ENCODE results near the gene SPRYD3.
"Not testable (repeated sequence)": the region's sequence is repeated elsewhere in the genome, so short reads cannot be mapped to it uniquely, and the experiment has no call there.

SPRYD3 gene

GRCh38 chr12:53079226-53080117 is at the start of gene SPRYD3:
SPRYD3 (minus strand) TSS chr12:53079390; CDS start chr12:53079333, 57 bp downstream.
- DNase-seq (ENCODE audit: low spot score): peak; percentile 100

DNA sequence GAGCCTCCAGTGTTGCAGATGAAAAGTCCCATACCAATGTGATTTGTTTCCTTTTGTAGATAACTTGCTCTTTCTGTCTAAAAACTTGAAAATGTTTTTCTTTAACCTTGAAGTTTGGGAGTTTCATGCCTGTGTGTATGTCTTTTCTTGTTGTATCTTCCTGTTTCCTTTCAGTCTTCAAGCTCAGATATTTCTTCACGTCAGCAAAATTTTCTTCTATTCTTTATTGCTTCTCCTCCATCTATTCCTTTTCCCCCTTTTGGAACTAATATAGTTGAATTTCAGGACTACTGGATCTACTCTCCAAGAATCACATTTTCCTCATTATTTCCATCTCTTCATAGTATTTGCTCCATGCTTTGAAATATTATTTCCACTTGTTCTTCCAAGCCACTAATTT is 48.0 kb upstream of the SPRYD3 start:
- no peak for DNase-seq (ENCODE audit: low spot score)

DNA sequence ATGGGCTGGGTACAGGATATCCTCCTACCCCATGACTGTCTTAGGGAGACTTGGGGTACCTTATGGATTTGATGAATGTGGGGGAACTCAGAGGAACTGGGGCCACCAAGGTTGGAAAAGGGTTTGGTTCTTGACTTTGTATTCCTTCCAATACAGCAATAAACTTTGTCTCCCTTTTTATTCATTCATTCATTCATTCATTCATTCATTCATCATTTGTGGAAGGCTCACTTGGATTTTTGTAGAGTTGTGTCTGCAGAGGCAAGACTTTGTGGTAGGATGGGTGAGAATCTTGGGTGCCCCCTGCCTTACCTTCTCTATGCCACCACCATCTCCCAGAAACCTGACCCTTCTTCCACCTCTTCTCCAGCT is 45.1 kb upstream of the SPRYD3 start:
- no peak for DNase-seq (ENCODE audit: low spot score)

- peak; percentile 65 for DNase-seq (ENCODE audit: low spot score)
Measured at GRCh38 chr12:53123578-53124351, 44.6 kb upstream of the SPRYD3 start.

DNA sequence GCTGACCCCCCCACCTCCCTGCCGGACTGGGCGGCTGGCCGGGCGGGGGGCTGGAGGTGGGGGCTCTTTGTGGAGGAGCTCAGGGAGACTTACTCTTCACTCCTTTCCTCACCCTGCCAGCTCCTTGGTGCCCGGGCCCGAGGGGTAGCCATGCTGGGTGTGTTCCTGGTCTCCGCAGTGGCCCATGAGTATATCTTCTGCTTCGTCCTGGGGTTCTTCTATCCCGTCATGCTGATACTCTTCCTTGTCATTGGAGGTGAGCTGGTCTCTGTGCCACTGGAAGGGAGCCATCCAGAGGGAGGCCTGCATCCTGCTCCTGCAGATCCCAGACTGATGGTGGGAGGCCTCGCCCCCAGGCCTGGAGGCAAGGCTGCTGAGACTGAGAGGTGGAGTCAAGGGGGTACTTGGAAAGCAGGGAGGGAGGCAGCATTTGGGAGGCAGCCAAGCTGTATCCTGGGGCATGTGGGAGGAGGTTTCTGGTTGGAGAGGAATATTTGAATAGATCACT is 43.8 kb upstream of the SPRYD3 start:
- DNase-seq (ENCODE audit: low spot score): no peak

DNA sequence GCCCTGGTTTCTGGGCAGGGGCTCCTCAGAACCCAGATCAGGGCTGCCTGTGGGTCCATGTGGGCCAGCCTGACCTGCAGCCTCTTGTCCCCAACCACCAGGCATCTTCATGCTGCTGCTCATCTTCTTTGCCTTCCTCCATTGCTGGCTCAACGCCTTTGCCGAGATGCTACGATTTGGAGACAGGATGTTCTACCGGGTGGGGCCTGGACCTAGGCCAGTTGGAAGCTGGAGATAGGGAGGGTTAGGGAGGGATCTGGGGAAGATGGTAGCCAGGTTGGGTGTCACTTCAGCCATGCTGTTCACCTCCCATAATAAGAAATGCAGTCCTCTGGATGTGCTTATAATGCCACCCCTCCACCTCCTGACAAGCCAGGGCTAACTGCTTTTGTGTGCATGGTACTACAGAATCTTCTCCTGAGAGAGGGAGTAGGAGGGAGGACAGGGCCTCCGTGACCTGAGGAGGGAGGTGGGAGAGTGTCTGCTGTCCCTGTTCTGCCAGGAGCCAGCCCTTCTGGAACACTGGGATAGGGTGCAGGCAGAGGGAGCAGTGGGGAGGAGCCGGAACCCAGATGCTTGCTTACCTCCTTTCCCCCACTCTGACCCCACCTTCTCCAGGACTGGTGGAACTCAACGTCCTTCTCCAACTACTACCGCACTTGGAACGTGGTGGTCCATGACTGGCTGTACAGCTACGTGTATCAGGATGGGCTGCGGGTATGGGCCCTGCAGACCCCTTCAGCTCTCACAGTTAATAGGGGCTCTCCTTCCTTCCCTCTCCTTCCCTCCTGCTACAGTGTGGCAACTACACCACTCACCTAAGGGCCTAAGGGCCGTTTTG is 41.7 kb upstream of the SPRYD3 start:
- DNase-seq (ENCODE audit: low spot score): no peak

GRCh38 chr12:53118751-53119300 is 39.6 kb upstream of the SPRYD3 start:
- no peak for DNase-seq (ENCODE audit: low spot score)

DNA sequence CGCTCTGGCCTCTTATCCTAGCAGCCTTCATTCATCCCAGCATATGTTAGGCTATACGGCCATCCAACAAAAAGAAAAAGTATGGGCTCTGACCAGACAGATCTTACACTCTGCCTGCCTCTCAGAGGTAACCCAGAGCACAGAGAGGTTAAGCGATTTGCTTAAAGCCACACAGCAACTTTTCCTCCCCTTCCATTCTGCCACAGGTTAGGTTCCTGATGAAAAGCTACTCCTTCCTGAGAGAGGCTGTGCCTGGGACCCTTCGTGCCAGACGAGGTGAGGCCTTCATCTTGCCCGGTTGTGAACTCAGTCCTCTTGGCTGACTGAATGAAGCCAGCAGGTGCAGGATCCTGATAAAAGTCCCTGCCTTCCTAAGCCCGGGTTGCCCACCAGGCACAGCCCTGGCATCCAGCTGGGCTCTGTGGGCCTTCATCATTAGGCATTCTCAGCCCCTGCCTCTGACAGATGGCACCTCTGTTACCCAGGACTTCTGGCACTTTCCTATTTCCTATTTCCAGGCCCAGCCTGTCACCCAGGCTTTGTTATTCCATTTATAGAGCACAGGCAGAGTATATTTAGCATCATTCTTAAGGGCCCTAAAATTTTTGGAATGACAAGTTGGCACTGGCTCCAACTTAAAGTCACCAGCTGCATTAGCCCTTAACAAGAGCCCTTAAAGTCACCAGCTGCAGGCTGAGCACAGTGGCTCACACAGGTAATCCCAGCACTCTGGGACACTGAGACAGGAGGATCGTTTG is 36.9 kb upstream of the SPRYD3 start:
- no peak for DNase-seq (ENCODE audit: low spot score)

- no peak for DNase-seq (ENCODE audit: low spot score)
Measured at GRCh38 chr12:53115112-53115890, 36.1 kb upstream of the SPRYD3 start.

DNA sequence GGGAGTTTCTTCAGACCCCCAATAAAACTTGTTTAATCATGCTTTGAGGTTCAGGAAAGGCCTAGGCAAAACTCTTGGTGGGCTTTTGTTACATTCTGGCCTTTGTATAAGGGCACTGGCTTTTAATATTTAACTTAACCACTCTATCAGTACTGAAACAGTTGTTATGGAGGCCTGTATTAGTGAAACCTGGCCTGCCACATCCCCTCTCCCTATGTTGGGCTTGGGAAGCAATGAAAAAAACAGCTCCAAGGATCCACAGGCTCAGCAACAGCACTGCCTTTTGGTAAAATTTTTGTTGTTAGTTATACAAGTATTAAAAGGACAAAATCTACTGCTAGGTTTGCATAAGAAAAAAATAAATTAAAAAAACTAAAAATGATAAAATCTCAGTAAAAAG is 34.8 kb upstream of the SPRYD3 start:
- no peak for DNase-seq (ENCODE audit: low spot score)

DNA sequence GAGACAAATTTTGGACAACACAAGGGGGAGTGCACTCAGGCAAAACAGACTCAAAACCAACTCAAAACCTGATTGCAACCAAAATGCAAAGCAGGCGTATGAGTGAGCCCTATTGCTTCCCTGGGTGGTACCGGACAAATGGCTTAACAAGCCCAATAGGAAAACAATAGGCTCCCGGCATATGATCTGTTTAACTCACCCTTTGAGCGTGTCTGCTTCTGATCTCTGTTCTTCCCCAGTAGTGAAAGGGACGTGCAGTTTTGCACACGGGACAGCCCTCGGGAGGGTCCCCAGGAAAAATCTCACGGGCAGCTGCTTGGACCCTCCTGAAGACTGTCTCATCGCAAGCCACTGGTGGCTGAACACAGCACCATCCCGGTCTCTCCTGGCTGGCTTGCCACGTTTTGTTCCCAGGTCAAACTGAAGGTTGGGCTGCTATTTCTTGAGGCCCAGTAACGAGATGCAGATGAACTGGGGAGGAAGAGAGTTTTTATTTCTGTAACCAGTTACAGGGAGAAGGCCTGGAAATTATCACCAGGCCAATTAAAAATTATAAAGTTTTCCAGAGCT is 34.0 kb upstream of the SPRYD3 start:
- DNase-seq (ENCODE audit: low spot score): no peak

GRCh38 chr12:53112431-53112830 is 33.2 kb upstream of the SPRYD3 start:
- DNase-seq (ENCODE audit: low spot score): not testable (repeated sequence)

- no peak for DNase-seq (ENCODE audit: low spot score)
Measured at GRCh38 chr12:53107122-53107521, 27.9 kb upstream of the SPRYD3 start.

DNA sequence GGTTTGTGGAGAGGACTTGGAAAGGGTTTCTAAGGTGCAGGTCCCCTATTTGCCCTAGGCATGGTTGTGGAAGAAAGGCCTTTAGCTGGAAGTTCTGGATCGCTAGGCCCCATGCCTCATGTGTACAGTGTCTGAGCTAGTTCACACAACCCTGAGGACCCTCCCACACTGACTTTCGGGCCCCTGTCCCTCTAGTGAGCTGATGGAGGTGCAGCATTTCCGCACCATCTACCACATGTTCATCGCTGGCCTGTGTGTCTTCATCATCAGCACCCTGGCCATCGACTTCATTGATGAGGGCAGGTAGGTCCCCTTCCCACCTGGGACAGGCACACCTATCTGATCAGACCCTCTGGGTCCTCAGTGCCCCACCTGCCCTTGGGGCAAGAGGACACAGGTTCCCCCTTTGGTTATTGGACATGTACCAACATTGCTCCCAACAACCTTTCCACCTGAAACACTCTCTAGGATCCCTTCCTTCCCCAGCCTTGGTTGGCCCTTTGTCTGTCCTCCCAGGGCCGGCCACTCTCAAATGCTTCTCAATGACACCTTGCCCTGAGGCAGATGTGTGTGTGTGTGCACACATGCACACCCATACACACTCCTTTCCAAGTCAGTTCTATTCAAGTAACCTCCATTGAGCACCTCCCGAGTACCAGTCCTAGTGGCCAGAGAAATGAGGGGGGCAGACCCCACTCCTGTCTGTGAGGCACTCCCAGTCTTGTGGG is 26.7 kb upstream of the SPRYD3 start:
- no peak for DNase-seq (ENCODE audit: low spot score)

DNA sequence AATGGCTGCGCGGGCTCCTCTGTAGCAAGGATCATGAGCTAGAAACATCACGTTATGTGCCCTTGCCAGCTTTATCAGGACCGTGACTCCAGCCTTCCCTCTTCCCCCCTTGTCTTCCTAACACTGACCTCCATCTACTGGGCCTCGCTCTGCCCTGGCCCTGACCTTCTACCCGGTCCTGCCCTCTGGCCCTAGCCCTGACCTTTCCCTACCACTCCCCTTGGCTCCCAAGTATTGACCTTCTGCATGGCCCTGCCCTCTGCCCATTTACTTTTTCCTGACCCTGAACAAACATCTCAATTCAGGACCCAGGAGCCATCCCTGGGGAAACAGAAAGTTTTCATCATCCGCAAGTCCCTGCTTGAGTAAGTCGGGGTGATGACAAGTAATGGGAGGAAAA is 26.1 kb upstream of the SPRYD3 start:
- no peak for DNase-seq (ENCODE audit: low spot score)

DNA sequence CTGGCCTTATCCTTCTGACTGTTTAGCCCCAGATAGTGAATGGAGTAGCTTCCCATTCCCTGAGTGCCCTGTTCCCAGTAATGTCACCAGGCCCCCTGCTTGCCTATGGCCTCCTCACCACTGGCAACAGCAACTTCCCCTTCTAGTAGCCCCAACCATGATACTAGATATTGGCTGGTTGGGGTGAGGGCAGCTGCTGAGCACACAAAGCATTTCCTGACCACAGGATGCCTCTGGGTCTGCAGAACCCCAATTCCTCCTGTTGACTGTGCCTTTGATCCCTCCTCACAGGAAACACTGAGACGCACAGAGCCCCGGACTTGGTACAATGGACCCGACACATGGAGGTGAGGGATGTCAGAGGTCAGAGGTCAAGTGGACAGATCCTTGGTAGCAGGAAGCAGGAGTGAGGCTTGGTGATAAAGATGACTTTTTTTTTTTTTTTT is 24.7 kb upstream of the SPRYD3 start:
- DNase-seq (ENCODE audit: low spot score): no peak

GRCh38 chr12:53102883-53103807 is 24.0 kb upstream of the SPRYD3 start, which contains the start of gene SOAT2:
SOAT2 (plus strand) TSS chr12:53103486; CDS start chr12:53103578, 92 bp downstream.
- DNase-seq (ENCODE audit: low spot score): no peak
